Mesendoderm (in vitro differentiated cells): ENCODE data around the gene PHLPP2.

ENCODE experiments used
- DNase-seq: peaks from one replicate; pipeline ENCODE4 v3.0.0; 2013
- H2AK5ac ChIP-seq: 2 replicates; pipeline ENCODE4 v1.6.1; 2013; ENCODE audit warnings: low read length, inconsistent platforms
- H2BK120ac ChIP-seq: 2 replicates; pipeline ENCODE4 v1.6.1; 2013; ENCODE audit warnings: low read depth, mild to moderate bottlenecking, low read length, moderate library complexity, mixed read lengths
- H2BK15ac ChIP-seq: replicated peaks from 2 replicates; pipeline ENCODE4 v1.6.1; 2013; ENCODE audit warnings: low read depth, mild to moderate bottlenecking, moderate library complexity
- H2BK5ac ChIP-seq: 2 replicates; pipeline ENCODE4 v1.6.1; 2013; ENCODE audit warnings: low read length, inconsistent platforms
- H3K18ac ChIP-seq: 2 replicates; pipeline ENCODE4 v1.6.1; 2013; ENCODE audit warnings: mild to moderate bottlenecking, low read length, mixed read lengths
- H3K23ac ChIP-seq: one replicate; pipeline ENCODE4 v1.6.1; 2013; ENCODE audit warnings: low read length
- H3K27ac ChIP-seq: 2 replicates; pipeline ENCODE4 v1.5.1; 2013; ENCODE audit warnings: low read depth, mild to moderate bottlenecking, inconsistent platforms, low read length, moderate library complexity
- H3K27me3 ChIP-seq: 2 replicates; pipeline ENCODE4 v1.6.1; 2013; ENCODE audit warnings: low read length, control low read depth, mild to moderate bottlenecking, inconsistent platforms; ENCODE audit not compliant: insufficient read depth, poor library complexity
- H3K36me3 ChIP-seq: 2 replicates; pipeline ENCODE4 v1.6.1; 2013; ENCODE audit warnings: low read length, inconsistent platforms; ENCODE audit not compliant: control insufficient read depth, insufficient read depth
- H3K4ac ChIP-seq: one replicate; pipeline ENCODE4 v1.6.1; 2013; ENCODE audit warnings: low read depth, mild to moderate bottlenecking, low read length, moderate library complexity
- H3K4me1 ChIP-seq: 2 replicates; pipeline ENCODE4 v1.6.1; 2013; ENCODE audit warnings: low read depth, low read length, inconsistent platforms; ENCODE audit not compliant: control insufficient read depth
- H3K4me2 ChIP-seq: 2 replicates; pipeline ENCODE4 v1.6.1; 2013; ENCODE audit warnings: low read length
- H3K4me3 ChIP-seq: 2 replicates; pipeline ENCODE4 v1.5.1; 2013; ENCODE audit warnings: mild to moderate bottlenecking, low read length
- H3K56ac ChIP-seq: one replicate; pipeline ENCODE4 v1.6.1; 2013; ENCODE audit warnings: low read length
- H3K79me1 ChIP-seq: 2 replicates; pipeline ENCODE4 v1.6.1; 2013; ENCODE audit warnings: low read length, inconsistent platforms
- H3K79me2 ChIP-seq: 2 replicates; pipeline ENCODE4 v1.6.1; 2013; ENCODE audit warnings: mild to moderate bottlenecking, low read length; ENCODE audit not compliant: control insufficient read depth, insufficient read depth
- H3K9ac ChIP-seq: 2 replicates; pipeline ENCODE4 v1.6.1; 2013; ENCODE audit warnings: low read length, inconsistent platforms
- H4K5ac ChIP-seq: one replicate; pipeline ENCODE4 v1.6.1; 2013; ENCODE audit warnings: low read length
- H4K8ac ChIP-seq: one replicate; pipeline ENCODE4 v1.6.1; 2013; ENCODE audit warnings: low read depth, mild to moderate bottlenecking, control low read depth, low read length, moderate library complexity
- WGBS: extraction: QIAGEN DNeasy Blood & Tissue Kit; methylation state at CpG from one replicate; pipeline ENCODE4 v1.1.7; 2013; ENCODE audit warnings: low lambda C conversion rate, missing lambda C conversion rate; ENCODE audit not compliant: insufficient coverage; ENCODE audit errors: extremely low coverage; 5-methylcytosine and 5-hydroxymethylcytosine counted together

Gene PHLPP2

GRCh38 chr16:71666264-71666663, 58.2 kb downstream of the PHLPP2 start:
- H3K79me2 ChIP-seq = no peaks in the 10 kb centered on the region
- H4K8ac ChIP-seq = no peak overlapping the region
- H2BK120ac ChIP-seq = no peak overlapping the region
- H3K79me1 ChIP-seq = no peaks in the 10 kb centered on the region
- H2BK5ac ChIP-seq = no peak overlapping the region
- no peak overlapping the region for H4K5ac ChIP-seq
- no peak overlapping the region for H3K18ac ChIP-seq
- no peak overlapping the region for H3K4ac ChIP-seq
- no peaks in the 10 kb centered on the region for H3K27me3 ChIP-seq
- H3K36me3 ChIP-seq = peaks cover 4% of the 10 kb centered on the region
- no peak overlapping the region for H3K27ac ChIP-seq
- no peak overlapping the region for H3K4me2 ChIP-seq
- no peak for DNase-seq
- H3K56ac ChIP-seq = no peak overlapping the region
- H3K4me1 ChIP-seq = no peaks in the 10 kb centered on the region
- no peak overlapping the region for H2AK5ac ChIP-seq
- H3K23ac ChIP-seq = no peak overlapping the region
- no peak overlapping the region for H3K9ac ChIP-seq
- no peak overlapping the region for H2BK15ac ChIP-seq
- no peak overlapping the region for H3K4me3 ChIP-seq
- WGBS = no CpG with 5 or more reads among the region's 1 CpG

- DNase-seq = no peak
- Histone ChIP-seq H2AK5ac (no peak overlapping the region), H3K23ac (no peak overlapping the region), H3K56ac (no peak overlapping the region), H3K4me2 (no peak overlapping the region), H3K9ac (no peak overlapping the region), H4K8ac (no peak overlapping the region), H2BK120ac (no peak overlapping the region), H3K18ac (no peak overlapping the region), H3K27ac (no peak overlapping the region), H3K79me2 (no peaks in the 10 kb centered on the region), H4K5ac (no peak overlapping the region), H3K27me3 (no peaks in the 10 kb centered on the region), H3K4ac (no peak overlapping the region), H2BK5ac (no peak overlapping the region), H3K4me1 (no peaks in the 10 kb centered on the region), H3K4me3 (no peak overlapping the region), H2BK15ac (no peak overlapping the region), H3K36me3 (peaks cover 9% of the 10 kb centered on the region), H3K79me1 (no peaks in the 10 kb centered on the region)
- WGBS = no CpG with 5 or more reads among the region's 2 CpGs
Measured at GRCh38 chr16:71659471-71659870, 65.0 kb downstream of the PHLPP2 start.

GRCh38 chr16:71658771-71659170, 65.7 kb downstream of the PHLPP2 start:
- no peaks in the 10 kb centered on the region for H3K4me1 ChIP-seq
- no peak overlapping the region for H3K4me2 ChIP-seq
- H3K23ac ChIP-seq = no peak overlapping the region
- no peak overlapping the region for H2BK120ac ChIP-seq
- peaks cover 12% of the 10 kb centered on the region for H3K36me3 ChIP-seq
- H2BK15ac ChIP-seq = no peak overlapping the region
- no peak overlapping the region for H4K5ac ChIP-seq
- no peak overlapping the region for H3K18ac ChIP-seq
- no peak overlapping the region for H3K56ac ChIP-seq
- WGBS = no CpG with 5 or more reads among the region's 4 CpGs
- DNase-seq = no peak
- H3K79me1 ChIP-seq = no peaks in the 10 kb centered on the region
- H2AK5ac ChIP-seq = no peak overlapping the region
- no peak overlapping the region for H4K8ac ChIP-seq
- H2BK5ac ChIP-seq = no peak overlapping the region
- H3K9ac ChIP-seq = no peak overlapping the region
- H3K79me2 ChIP-seq = no peaks in the 10 kb centered on the region
- H3K4ac ChIP-seq = no peak overlapping the region
- no peak overlapping the region for H3K27ac ChIP-seq
- no peaks in the 10 kb centered on the region for H3K27me3 ChIP-seq
- H3K4me3 ChIP-seq = no peak overlapping the region

- no peak overlapping the region for H4K8ac ChIP-seq
- no peak overlapping the region for H2AK5ac ChIP-seq
- H3K79me2 ChIP-seq = no peaks in the 10 kb centered on the region
- no peak overlapping the region for H3K27ac ChIP-seq
- no peaks in the 10 kb centered on the region for H3K4me1 ChIP-seq
- peaks cover 9% of the 10 kb centered on the region for H3K36me3 ChIP-seq
- no CpG with 5 or more reads among the region's 7 CpGs for WGBS
- no peak overlapping the region for H3K4me3 ChIP-seq
- no peak overlapping the region for H3K4ac ChIP-seq
- no peak overlapping the region for H3K9ac ChIP-seq
- no peak overlapping the region for H2BK5ac ChIP-seq
- H3K18ac ChIP-seq = no peak overlapping the region
- no peak overlapping the region for H2BK120ac ChIP-seq
- H3K23ac ChIP-seq = no peak overlapping the region
- H3K79me1 ChIP-seq = no peaks in the 10 kb centered on the region
- H3K56ac ChIP-seq = no peak overlapping the region
- no peak overlapping the region for H4K5ac ChIP-seq
- DNase-seq = no peak
- H3K4me2 ChIP-seq = no peak overlapping the region
- H2BK15ac ChIP-seq = no peak overlapping the region
- H3K27me3 ChIP-seq = no peaks in the 10 kb centered on the region
Measured at GRCh38 chr16:71649704-71650103, 74.8 kb downstream of the PHLPP2 start.

- Histone ChIP-seq H3K4me1 (no peaks in the 10 kb centered on the region), H2BK15ac (no peak overlapping the region), H3K4ac (no peak overlapping the region), H4K5ac (no peak overlapping the region), H3K23ac (no peak overlapping the region), H3K4me2 (no peak overlapping the region), H3K18ac (no peak overlapping the region), H3K79me2 (no peaks in the 10 kb centered on the region), H3K27me3 (no peaks in the 10 kb centered on the region), H3K79me1 (no peaks in the 10 kb centered on the region), H2BK120ac (no peak overlapping the region), H3K56ac (no peak overlapping the region), H3K9ac (no peak overlapping the region), H3K4me3 (no peak overlapping the region), H2BK5ac (no peak overlapping the region), H3K27ac (no peak overlapping the region), H4K8ac (no peak overlapping the region), H3K36me3 (peaks cover 5% of the 10 kb centered on the region), H2AK5ac (no peak overlapping the region)
- WGBS = no CpG with 5 or more reads among the region's 6 CpGs
- peak; percentile 62 for DNase-seq
Measured at GRCh38 chr16:71648921-71649320, 75.6 kb downstream of the PHLPP2 start.

- Histone ChIP-seq H3K79me1 (no peaks in the 10 kb centered on the region), H3K36me3 (peaks cover 5% of the 10 kb centered on the region), H3K79me2 (no peaks in the 10 kb centered on the region), H3K4me2 (no peak overlapping the region), H3K4me1 (no peaks in the 10 kb centered on the region), H3K56ac (no peak overlapping the region), H2AK5ac (no peak overlapping the region), H3K9ac (no peak overlapping the region), H4K5ac (no peak overlapping the region), H2BK5ac (no peak overlapping the region), H3K18ac (no peak overlapping the region), H3K27me3 (no peaks in the 10 kb centered on the region), H3K4me3 (no peak overlapping the region), H3K23ac (no peak overlapping the region), H2BK15ac (no peak overlapping the region), H3K4ac (no peak overlapping the region), H4K8ac (no peak overlapping the region), H3K27ac (no peak overlapping the region), H2BK120ac (no peak overlapping the region)
- DNase-seq = no peak
- no CpG with 5 or more reads among the region's 2 CpGs for WGBS
Measured at GRCh38 chr16:71648162-71648561, 76.3 kb downstream of the PHLPP2 start.
